GM18858 (cell line): ENCODE data around the gene EMP2.
"Not testable (repeated sequence)": the region's sequence is repeated elsewhere in the genome, so short reads cannot be mapped to it uniquely, and the experiment has no call there.

Source experiments
- ATAC-seq: cut with Tn5 transposase; IDR thresholded peaks from one replicate; pipeline ENCODE4 v1.9.1; 2021; ENCODE audit not compliant: unreplicated experiment

The EMP2 gene

DNA sequence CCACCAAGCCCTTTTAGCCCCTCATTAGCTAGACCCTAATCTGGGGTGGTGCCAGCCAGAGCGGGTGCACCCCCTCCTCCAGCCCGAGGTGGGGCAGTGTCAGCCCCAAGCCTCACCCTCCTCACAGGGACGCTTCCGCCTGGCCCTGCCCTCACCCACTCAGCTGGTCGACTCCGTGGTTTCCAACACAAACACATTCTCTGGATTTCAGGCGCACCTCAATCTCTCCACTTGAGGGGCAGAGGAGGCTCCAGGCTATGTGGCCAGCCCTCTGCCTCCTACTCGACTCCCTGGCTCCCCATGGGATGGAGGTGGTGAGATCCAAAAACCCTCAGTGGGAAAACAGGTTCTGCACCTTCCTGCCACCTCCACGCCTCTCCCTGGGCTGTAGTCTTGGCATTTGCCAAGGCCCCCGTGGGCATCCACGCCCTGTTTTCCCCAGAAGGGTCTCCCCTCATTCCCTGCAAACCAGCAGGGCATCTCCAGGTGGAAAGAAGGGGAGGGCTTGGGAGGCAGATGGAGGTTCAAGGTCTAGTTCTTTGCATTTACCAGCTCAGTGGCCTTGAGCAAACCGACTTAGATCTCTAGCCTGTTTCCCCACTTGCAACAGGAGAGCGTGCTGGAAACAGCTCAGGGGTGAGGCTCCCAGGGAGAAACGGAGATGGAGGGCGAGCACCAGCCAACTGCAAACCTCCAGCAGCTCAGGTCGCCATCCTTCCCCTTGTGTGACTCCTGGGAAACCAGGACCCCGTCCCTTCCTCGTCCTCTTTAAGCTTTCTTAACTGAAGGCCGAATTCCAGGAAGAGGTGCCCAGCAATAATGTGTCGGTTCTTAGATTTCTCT, 1.7 kb downstream of the EMP2 start:
- ATAC-seq: no peak

DNA sequence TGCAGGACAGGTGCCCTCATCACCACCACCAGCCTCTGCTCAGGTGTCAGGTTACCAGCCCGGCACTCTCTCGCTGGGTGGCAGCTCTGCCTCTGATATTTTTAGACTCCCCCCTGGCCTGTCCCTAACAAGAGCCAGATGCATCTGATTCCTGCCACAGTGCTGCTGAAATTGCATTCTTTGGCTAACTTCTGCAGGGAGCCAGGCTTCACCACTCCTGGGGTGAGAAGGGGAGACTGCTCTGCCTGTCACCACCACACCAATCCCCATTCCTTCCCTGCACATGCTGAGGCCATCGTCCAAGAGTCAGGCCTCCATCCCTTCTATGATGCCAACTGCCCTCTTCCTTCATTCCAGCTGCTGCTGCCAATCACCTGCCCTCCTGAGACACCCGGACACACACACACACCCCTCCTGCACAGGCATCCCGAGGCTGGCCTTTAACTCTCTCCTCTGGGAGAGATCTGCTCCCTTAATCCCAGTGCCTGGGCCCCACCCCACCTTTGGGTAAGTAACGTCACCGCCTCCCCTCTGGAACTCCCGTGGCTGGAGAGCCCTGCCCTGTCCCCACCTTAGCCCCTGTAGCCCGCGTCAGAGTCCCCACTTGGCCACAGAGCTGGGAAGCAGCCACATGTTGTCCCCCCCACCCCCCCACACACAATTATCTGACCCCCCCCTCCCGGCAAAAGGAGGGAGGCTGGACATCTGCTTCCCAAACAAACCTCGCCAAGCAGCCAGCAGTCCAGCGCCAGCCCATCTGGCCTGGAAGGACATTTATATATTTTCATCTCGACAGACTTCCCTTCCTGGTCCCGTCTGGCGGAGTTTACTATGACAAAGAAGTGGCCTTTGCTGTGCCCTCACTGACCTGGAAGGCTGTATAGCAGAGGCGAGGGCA, 2.8 kb downstream of the EMP2 start:
- no peak for ATAC-seq

DNA sequence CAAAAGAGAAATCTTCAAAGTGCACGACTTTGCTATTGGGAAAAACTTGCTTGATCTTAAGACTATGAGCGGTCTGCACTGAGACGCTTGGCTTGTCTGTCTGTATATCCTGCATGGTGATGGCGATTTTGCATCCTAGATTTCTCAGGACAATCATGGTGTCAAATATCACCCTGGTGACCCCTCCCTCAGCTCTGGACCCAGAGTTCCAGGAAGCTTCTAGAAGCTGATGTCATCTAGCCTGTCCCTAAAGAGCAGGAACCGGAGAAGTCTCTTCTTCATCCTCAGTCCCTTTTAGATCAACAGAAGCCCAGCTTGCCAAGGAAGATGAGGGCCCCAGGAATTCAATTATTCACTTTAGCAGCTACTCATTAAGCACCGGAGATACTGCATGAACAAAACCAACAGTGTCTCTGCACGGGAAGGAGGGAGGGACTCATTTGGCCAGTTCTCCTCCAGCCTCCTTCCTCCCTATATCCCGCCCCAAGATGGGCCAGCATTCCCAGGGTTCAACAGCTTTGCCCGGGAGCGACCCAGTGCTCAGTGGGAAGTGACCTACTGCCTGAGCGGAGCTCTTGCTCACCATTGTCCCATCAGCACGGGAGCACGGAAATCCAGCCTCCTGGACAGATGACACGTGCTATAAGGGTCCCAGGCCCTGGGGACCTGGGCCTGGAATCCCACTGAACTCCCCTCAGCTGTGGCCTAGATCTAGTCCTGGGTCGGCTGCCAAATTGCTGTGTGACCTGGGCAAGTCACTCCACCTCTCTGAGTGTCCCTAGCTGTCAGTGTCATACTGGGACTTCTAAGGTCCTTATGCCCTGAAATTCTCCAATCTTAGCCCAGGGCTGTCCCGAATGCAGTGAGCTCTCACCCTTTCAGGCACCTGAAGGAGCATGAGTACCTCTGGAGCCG, 3.8 kb downstream of the EMP2 start:
- ATAC-seq: no peak

DNA sequence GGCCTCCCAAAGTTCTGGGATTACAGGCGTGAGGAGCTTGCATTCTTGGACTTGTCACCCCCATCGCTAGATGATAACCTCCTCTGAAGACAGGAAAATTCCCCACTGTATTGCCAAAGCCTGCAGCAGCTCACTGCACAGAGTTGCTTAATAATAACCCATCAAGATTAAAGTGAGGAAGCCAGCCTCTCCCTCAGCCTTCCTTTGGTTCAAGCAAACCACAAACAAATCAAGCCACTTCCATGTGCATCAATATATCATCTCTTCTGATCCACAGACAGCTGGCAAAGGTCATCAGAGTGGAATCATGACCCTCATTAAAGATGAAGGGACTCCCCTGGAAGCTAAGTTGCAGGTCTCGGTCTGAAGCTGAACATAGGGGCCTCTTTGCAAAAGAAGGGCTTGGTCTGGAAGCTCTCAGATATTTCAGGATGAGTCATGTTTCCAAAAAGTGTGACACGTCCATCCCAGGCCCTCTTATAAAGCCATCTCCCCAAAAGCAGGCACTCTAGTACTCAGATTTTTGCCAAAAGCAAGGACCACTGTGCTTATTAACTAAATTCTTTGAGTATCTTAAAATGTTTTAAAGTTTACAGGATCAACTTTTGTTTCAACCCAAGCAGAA, 4.8 kb downstream of the EMP2 start:
- ATAC-seq: no peak

DNA sequence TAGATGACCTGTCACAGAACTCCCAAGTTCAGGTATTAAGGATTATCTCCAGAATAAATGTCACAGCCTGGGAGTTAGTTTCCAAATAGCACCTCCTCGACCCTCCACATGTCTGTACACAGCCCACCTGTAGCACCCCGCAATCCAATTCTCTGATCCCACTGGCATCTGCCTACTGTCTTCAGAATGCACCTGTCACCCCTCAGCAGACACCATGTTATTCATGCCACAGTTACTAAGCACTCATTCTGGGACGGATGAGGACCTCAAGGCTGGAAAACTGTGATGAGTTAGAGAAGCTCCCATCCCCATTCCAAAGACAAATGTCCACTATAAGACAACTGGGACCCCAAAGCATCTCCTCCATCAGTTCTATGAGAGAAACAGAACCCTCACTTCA, 7.8 kb downstream of the EMP2 start:
- ATAC-seq: no peak

DNA sequence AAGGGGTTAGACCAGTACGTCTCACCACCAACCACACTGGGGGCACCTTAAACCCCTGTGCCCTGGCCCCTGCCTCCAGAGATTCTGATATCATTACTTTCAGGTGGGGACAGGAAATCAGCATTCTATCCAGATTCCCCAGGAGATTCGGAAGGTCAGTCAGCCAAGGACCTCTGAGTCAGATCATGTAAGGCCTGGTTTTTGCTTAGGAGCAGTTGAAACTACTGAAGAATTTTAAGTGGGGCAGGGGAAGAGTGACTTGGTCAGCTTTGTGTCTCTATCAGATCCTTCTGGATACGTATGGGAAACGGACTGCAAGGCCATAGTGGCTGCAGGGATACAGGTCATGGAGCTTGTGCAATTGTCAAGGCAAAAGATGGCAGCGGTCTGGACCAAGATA, 9.0 kb downstream of the EMP2 start:
- ATAC-seq: no peak

DNA sequence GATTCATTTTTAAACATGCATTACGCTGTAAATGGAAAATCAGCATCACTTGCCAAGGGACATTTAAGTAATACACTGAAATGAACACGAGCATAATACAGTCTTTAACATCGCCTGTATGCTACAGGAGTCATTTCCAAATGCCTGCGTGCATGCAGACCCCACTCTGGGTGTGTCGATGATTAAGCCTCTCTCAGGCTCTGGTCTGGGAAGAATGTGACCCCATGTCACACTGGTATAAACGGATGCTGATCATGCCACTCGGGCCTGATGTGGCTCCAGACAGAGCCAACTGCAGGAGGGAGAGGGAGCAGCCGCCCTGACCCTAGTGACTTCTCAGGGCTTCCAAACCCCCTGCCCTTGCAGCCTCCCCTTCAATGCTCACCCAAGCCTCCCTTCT, 10.8 kb downstream of the EMP2 start:
- no peak for ATAC-seq

DNA sequence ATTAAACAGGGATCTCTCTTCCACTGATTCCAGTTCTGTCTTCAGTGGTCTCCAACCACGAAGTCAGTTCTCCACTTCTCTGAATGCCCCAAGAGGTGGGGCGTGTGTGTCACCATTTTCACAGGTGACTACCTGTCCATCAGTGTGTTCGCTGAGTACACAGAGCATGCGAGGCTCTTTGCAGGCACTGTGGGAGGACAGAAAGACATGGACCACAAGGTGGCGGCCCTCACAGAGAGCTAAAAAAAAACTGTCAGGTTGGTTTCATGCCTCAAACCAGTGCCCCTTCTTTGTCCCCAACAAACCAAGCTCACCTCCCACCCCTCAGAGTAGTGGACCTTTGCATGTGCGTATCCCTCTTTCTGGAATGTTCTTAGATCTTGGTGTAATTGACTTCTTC, 13.8 kb downstream of the EMP2 start:
- ATAC-seq: no peak

DNA sequence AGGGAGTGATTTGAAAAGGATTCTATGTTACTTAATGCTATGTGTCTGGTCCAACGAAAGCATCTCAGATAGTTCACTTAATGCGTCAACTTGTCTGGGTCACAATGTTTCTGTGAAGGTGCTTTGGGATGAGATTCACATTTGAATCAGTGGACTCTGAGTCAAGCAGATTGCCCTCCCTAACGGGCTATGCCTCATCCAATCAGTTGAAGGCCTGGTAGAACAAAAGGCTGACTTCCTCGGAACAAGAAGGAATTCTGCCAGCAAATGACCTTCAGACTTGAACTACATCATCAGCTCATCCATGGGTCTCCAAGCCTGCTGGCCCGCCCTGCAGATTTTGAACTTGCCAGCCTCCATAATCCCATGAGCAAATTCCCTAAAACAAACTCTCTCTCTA, 15.2 kb downstream of the EMP2 start:
- no peak for ATAC-seq

DNA sequence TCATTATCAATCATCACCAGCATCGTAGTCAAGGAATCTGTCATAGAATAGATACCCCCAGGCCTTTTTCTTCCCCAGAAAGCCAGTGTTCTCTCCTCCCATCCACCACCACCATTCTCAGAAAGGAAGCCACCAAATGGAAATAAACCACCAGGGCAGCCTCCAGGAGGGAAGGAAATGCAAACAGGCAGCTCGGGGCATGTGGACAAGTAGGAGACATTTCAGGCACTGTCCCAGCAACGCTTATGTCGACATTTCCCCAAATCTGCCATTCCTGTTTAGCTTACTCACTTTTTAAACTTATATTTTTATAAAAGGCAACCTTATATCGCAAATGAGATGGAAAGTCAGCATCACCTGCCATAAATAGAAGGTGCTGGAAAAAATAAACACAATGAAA, 15.8 kb downstream of the EMP2 start:
- no peak for ATAC-seq

DNA sequence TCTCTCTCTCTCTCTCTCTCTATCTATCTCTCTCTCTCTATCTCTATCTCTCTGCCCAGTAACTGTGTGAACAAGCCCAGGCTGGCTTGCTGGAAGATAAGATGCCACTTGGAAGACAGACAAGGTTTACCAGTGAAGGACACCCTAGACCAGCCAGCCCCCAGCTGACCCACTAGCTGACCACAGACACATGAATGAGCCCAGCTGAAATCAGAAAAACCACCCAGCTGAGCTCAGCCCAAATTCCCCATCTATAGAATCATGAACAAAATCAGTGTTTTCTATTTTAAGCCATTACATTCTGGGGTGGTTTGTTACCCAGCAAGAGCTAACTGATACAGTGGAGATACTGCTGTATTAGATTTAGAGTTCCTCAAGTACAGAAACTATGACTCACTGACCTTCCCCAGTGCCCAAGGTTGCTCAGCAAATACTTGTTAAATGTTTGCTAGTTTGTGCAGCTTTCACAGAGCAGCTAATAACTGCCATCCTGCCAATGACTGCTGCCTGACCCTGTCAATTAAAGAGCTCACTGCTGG, 18.0 kb downstream of the EMP2 start:
- no peak for ATAC-seq

DNA sequence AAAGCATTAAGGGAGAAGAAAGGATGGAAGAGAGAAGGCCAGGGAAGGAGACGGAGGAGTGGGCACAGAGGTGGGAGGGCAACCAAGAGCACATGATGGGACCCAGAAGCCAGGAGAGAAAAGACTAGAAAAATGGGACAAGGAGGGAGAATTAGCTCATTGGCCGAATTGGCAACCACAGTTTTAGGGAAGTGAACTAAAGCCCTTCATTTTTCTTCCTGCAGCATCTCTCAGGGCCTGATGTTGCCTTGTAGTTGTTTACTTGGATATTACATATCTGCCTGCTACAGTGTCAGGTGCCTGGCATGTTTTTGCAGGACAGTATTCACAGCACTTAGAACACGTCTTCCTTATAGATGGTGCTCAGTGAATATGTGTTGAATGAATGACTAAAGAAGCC, 19.0 kb downstream of the EMP2 start:
- ATAC-seq: no peak

DNA sequence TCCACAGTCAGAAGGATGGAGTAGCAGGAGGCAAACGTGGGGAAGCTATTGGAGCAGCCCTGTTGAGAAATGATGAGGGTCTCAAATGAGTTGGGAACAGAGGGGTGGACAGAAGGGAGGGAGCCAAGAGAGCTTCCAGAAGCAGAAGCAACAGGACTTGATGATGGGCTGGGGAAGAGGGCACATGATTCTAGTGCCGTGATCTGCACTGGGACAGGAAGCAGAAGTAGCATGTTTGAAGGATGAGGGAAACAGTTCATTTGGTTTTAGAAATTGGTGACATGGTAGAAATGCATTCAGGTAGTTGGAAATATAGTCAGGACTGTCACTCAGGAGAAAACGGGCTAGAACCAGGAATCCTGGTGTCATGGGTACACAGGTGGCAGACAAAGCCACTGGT, 19.4 kb downstream of the EMP2 start:
- ATAC-seq: no peak

DNA sequence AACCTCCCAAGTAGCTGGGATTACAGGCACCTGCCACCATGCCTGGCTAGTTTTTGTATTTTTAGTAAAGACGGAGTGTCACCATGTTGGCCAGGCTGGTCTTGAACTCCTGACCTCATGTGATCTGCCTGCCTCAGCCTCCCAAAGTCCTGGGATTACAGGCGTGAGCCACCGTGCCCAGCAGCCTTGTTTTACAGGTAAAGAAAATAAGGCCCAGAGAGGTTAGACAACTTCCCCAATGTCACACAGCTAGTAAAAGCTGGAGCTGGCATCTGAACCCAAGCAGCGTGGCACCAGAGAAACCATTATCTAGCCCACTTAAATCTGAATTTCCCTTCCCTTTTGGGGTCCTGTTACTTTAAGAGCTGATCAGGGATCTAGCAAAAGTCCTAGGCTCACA, 20.6 kb downstream of the EMP2 start:
- ATAC-seq: not testable (repeated sequence)

DNA sequence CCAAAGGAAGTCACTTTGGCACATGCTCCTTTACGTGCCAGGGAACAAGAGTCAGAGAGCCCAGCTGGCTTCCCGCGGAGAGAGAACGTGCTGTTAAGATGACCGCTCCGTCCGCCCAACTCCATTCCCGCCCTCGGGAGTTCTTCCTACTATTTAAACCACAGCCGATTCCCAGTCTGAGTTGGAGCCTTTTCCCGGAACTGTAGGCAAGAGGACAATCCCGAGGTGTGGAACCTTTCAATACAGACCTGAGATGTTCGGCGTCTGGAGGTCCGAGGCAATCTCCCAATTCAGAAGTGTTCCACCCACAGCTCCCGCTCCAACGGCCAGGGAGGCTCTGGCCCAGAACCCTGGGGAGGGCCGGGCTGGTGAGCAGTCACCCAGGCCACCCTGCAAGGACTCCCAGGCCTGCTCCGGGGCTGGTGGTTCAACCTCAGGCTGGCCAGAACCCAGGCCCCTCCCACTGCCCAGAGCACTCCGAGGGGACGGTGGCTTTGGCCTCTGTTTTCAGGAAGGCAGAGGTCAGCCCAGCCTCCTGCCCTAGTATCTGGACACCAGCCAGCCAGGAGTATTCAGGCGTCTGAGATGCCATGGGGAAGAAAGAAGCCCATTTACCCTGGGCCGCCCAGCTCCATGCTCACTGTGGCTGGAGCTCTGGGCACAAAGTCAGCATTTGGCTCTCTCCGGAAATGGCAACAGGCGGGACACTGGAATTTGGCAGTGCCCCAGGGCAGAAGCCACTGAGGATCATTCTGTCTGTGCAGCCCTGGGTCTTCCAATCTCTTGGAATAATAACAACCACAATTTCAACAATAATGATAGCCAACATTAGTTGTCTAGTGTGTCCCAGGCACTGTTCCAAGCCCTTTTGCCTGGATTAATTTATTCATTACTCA, 21.4 kb downstream of the EMP2 start:
- no peak for ATAC-seq

DNA sequence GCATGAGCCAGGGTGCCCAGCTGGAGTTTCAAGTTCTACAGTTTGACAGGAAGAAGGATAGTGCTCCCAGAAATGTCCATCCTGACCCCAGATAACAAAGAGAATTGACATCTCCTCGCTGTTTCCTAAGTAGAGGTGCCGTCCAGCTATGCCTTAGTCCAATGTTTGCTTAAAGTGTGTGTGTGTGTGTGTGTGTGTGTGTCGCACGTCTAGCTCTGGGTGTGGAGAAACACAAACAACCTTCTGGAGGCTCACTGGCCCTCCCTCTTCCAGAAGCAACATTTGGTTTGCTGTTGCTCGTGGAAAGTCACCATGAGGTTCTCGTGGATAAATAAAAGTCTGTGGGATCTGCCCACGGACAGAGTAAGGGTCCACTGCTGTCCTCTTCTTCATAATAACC, 22.1 kb downstream of the EMP2 start:
- no peak for ATAC-seq

DNA sequence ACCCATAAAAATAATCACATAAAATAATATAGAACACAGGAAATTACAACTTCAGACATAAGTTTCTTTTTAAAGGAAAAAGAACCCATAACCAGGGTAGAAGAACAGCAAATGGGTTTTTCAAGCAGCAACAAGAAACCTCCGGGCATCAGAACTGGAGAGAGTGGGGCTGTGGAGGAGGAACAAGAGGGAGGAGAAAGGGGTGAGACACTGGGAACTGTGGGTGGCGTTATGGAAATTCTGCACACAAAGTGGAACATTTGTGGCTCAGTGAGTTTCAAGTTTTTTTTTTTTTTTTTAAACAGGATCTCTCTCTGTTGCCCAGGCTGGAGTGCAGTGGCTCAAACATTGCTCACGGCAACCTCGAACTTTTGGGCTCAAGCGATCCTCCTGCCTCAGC, 22.6 kb downstream of the EMP2 start:
- ATAC-seq: no peak

DNA sequence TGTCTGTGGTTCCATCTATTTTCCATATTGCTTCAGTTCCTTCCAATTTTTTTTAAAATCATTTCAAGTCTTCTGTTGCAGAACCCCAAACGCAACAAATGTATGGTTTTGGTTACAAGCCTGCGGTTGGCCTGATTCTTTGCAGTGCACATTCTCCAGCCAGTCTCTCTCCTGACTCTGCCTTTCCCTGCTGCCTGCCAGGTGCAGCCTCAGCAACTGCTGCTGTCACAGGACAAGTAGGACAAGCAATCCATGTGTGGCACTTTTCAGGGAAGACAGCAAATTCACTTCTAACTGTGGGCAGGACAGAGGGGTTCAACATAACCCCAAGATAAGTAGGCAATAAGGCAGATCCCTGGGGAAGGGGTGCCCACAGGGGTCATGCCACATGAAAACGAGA, 24.2 kb downstream of the EMP2 start:
- no peak for ATAC-seq

DNA sequence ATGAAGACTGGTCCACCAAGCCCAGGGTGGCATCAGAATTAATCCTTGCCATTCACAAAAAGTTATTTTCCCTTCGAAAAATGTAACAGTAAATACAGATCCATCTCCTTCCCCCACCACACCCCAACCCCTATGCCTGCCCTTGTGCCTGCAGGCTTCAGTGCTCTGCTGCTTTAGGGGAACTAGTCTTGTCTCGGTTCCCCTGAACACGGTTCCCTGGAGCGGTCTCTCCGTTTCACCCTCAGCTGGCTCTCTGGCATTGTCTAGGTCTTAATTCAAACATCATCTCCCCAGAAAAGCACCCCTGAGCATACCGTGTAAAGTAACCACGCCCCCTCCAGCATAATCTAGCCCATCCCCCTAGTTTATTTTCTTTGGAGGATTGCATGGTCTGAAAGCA, 25.8 kb downstream of the EMP2 start:
- no peak for ATAC-seq
